HG03460 (cell line): ENCODE measurements around the gene ZEB2.

Experiments used
- ATAC-seq: cut with Tn5 transposase; IDR thresholded peaks from one replicate; pipeline ENCODE4 v1.9.1; 2021; ENCODE audit not compliant: unreplicated experiment

Gene ZEB2

GRCh38 chr2:144361742-144362141, 158.2 kb downstream of the ZEB2 start:
- no peak for ATAC-seq

- ATAC-seq, result no peak
Measured at GRCh38 chr2:144359684-144360083, 160.2 kb downstream of the ZEB2 start.

- ATAC-seq, result peak; percentile 65
Measured at GRCh38 chr2:144358979-144359541, 160.9 kb downstream of the ZEB2 start.

GRCh38 chr2:144358374-144358964, 161.4 kb downstream of the ZEB2 start:
- ATAC-seq, result no peak

- peak; percentile 88 for ATAC-seq
Measured at GRCh38 chr2:144357623-144358373, 162.1 kb downstream of the ZEB2 start.

- ATAC-seq, result no peak
Measured at GRCh38 chr2:144356402-144356801, 163.5 kb downstream of the ZEB2 start.

- ATAC-seq, result no peak
Measured at GRCh38 chr2:144354953-144355352, 165.0 kb downstream of the ZEB2 start.

- ATAC-seq, result no peak
Measured at GRCh38 chr2:144351687-144352086, 168.2 kb downstream of the ZEB2 start.

GRCh38 chr2:144350151-144350802, 169.6 kb downstream of the ZEB2 start:
- no peak for ATAC-seq

GRCh38 chr2:144349674-144350073, 170.2 kb downstream of the ZEB2 start:
- ATAC-seq, result no peak

- no peak for ATAC-seq
Measured at GRCh38 chr2:144348846-144349245, 171.1 kb downstream of the ZEB2 start.

- no peak for ATAC-seq
Measured at GRCh38 chr2:144346229-144346628, 173.7 kb downstream of the ZEB2 start.

GRCh38 chr2:144343145-144343544, 176.8 kb downstream of the ZEB2 start:
- ATAC-seq, result no peak

GRCh38 chr2:144341538-144341937, 178.4 kb downstream of the ZEB2 start:
- no peak for ATAC-seq

- no peak for ATAC-seq
Measured at GRCh38 chr2:144339048-144339447, 180.9 kb downstream of the ZEB2 start.

- no peak for ATAC-seq
Measured at GRCh38 chr2:144334551-144334950, 185.4 kb downstream of the ZEB2 start.
